ENCODE data around the gene CREB3L2.
A peak's percentile ranks its signal among the peaks of the same experiment; 100 is the strongest.
"Not testable (repeated sequence)": the region's sequence is repeated elsewhere in the genome, so short reads cannot be mapped to it uniquely, and the experiment has no call there.

CREB3L2 gene

GRCh38 chr7:137933270-137934017 lies 68.4 kb downstream of the CREB3L2 start:
- DNase-seq (ENCODE audit: low read depth in 2 of 2), result no peak

GRCh38 chr7:137932881-137933269 lies 69.0 kb downstream of the CREB3L2 start:
- DNase-seq (ENCODE audit: low read depth in 2 of 2), result no peak

- DNase-seq (ENCODE audit: low read depth in 2 of 2), result no peak
These were observed 70.1 kb downstream of the CREB3L2 start for GRCh38 chr7:137931823-137932222.

- DNase-seq (ENCODE audit: low read depth in 2 of 2), result no peak
These were observed 71.3 kb downstream of the CREB3L2 start for GRCh38 chr7:137930581-137930980.

- no peak for DNase-seq (ENCODE audit: low read depth in 2 of 2)
These were observed 73.3 kb downstream of the CREB3L2 start for GRCh38 chr7:137928626-137929025.

GRCh38 chr7:137927386-137927785 lies 74.5 kb downstream of the CREB3L2 start:
- DNase-seq (ENCODE audit: low read depth in 2 of 2), result no peak

- not testable (repeated sequence) for DNase-seq (ENCODE audit: low read depth in 2 of 2)
These were observed 75.7 kb downstream of the CREB3L2 start for GRCh38 chr7:137926206-137926605.

- no peak for DNase-seq (ENCODE audit: low read depth in 2 of 2)
These were observed 76.1 kb downstream of the CREB3L2 start for GRCh38 chr7:137925754-137926153.

GRCh38 chr7:137925091-137925490 lies 76.8 kb downstream of the CREB3L2 start:
- DNase-seq (ENCODE audit: low read depth in 2 of 2), result no peak

- no peak for DNase-seq (ENCODE audit: low read depth in 2 of 2)
These were observed 78.5 kb downstream of the CREB3L2 start for GRCh38 chr7:137923380-137923779.

GRCh38 chr7:137920637-137921399 lies 81.1 kb downstream of the CREB3L2 start:
- no peak for DNase-seq (ENCODE audit: low read depth in 2 of 2)

GRCh38 chr7:137919987-137920386 lies 81.9 kb downstream of the CREB3L2 start:
- DNase-seq (ENCODE audit: low read depth in 2 of 2), result no peak

GRCh38 chr7:137916980-137917645 lies 84.8 kb downstream of the CREB3L2 start:
- no peak for DNase-seq (ENCODE audit: low read depth in 2 of 2)

- DNase-seq (ENCODE audit: low read depth in 2 of 2), result no peak
These were observed 85.3 kb downstream of the CREB3L2 start for GRCh38 chr7:137916564-137916963.

GRCh38 chr7:137915266-137915665 lies 86.6 kb downstream of the CREB3L2 start:
- DNase-seq (ENCODE audit: low read depth in 2 of 2), result no peak

- DNase-seq (ENCODE audit: low read depth in 2 of 2), result no peak
These were observed 87.9 kb downstream of the CREB3L2 start for GRCh38 chr7:137913985-137914384.

GRCh38 chr7:137909042-137909441 lies 92.8 kb downstream of the CREB3L2 start:
- no peak for DNase-seq (ENCODE audit: low read depth in 2 of 2)

GRCh38 chr7:137908106-137908505 lies 93.8 kb downstream of the CREB3L2 start:
- no peak for DNase-seq (ENCODE audit: low read depth in 2 of 2)

GRCh38 chr7:137906636-137907035 lies 95.2 kb downstream of the CREB3L2 start:
- not testable (repeated sequence) for DNase-seq (ENCODE audit: low read depth in 2 of 2)

GRCh38 chr7:137904833-137905232 lies 97.1 kb downstream of the CREB3L2 start:
- DNase-seq (ENCODE audit: low read depth in 2 of 2), result no peak

- DNase-seq (ENCODE audit: low read depth in 2 of 2), result peak in 1 of 2 donors; percentile 48
These were observed 98.3 kb downstream of the CREB3L2 start for GRCh38 chr7:137903382-137904169.

- no peak for DNase-seq (ENCODE audit: low read depth in 2 of 2)
These were observed 101.7 kb downstream of the CREB3L2 start for GRCh38 chr7:137900137-137900536.
